ENCODE measurements around the gene CDCP1.
A peak's percentile ranks its signal among the peaks of the same experiment; 100 is the strongest.
"Not testable (repeated sequence)": the region's sequence is repeated elsewhere in the genome, so short reads cannot be mapped to it uniquely, and the experiment has no call there.

The CDCP1 gene

DNA sequence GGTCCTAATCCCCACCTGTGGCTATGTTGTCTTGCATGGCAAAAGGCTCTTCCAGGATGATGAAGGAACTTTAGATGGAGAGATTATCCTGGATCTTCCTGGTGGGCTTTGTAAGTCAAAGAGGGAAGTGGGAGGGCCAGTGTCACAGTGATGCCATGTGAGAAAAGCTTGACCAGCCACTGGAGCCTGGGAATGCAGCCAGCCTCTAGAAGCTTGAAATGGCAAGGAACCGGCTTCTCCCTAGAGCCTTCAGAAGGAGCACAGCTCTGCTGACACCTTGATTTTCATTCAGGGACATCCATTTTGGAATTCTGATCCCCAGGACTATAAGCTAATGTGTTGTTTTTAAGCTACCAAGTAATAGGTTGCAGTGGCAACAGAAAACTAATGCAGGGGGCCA, 61.8 kb downstream of the CDCP1 start:
- no peak for DNase-seq (ENCODE audit: low spot score)

- DNase-seq (ENCODE audit: low spot score) = no peak
Observed at GRCh38 chr3:45083023-45083422, 63.2 kb downstream of the CDCP1 start.

DNA sequence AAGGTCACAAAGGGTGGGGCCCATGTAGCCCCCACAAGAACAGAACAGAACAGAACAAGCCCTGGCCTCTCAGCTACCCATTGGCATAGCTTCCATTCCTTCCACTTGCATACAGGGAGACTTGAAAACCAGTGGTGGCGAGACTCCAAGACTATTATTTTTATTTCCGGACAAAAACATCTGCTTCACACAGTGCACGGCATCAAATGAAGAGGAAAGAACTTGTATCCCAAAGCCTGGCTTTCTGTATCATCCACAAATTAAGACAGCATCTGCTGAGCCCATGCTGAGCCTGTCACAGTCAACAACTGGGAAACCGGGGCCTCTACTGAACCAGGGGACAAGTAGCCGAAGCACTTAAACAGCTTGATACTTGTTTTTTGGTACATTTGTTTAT, 64.0 kb downstream of the CDCP1 start:
- DNase-seq (ENCODE audit: low spot score) = no peak

GRCh38 chr3:45081506-45082141, 64.6 kb downstream of the CDCP1 start:
- no peak for DNase-seq (ENCODE audit: low spot score)

- no peak for DNase-seq (ENCODE audit: low spot score)
Observed at GRCh38 chr3:45080824-45081223, 65.4 kb downstream of the CDCP1 start.

GRCh38 chr3:45079715-45080114, 66.5 kb downstream of the CDCP1 start:
- DNase-seq (ENCODE audit: low spot score) = no peak

- no peak for DNase-seq (ENCODE audit: low spot score)
Observed at GRCh38 chr3:45078910-45079522, 67.2 kb downstream of the CDCP1 start.

DNA sequence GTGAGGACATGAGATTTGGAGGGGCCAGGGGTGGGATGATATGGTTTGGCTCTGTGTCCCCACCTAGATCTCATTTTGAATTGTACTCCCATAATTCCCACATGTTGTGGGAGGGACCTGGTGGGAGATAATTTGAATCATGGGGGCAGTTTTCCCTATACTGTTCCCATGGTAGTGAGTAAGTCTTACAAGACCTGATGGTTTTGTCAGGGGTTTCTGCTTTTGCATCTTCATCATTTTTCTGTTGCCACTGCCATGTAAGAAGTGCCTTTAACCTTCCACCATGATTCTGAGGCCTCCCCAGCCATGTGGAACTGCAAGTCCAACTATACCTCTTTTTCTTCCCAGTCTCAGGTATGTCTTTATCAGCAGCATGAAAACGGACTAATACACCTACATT, 67.9 kb downstream of the CDCP1 start:
- not testable (repeated sequence) for DNase-seq (ENCODE audit: low spot score)

DNA sequence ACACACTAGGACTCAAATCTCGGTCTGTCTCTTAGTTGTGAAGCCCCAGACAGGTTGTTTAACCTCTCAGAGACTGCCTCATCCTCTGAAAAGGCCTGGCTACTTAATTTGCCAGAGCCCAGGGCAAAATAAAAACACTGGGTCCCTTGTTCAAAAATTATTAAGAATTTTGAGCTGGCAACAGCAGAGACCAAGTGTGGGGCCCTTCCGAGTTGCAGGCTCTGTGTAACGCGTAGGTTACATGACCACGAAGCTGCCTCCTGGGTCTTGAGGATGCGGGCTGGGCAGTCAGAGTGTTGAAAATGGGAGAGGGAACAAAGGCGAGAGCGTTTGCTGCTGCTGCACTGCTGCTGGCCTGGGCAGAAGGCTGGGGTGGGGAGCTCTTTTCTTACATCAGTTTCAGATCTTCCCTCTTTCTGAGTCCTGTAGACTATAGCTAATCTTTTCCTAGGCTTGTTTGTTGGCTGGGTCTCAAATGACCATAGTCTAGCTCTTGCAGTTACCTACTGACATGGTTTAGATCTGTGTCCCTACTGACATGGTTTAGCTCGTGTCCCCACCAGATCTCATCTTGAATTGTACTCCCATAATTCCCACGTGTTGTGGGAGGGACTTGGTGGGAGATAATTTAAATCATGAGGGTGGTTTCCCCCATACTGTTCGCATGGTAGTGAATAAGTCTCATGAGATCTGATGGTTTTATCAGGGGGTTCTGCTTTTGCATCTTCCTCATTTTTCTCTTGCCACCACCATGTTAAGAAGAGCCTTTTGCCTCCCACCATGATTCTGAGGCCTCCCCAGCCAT, 70.2 kb downstream of the CDCP1 start:
- DNase-seq (ENCODE audit: low spot score) = no peak

GRCh38 chr3:45071075-45071474, 75.1 kb downstream of the CDCP1 start:
- DNase-seq (ENCODE audit: low spot score) = no peak

GRCh38 chr3:45067941-45068340, 78.2 kb downstream of the CDCP1 start:
- DNase-seq (ENCODE audit: low spot score) = no peak

DNA sequence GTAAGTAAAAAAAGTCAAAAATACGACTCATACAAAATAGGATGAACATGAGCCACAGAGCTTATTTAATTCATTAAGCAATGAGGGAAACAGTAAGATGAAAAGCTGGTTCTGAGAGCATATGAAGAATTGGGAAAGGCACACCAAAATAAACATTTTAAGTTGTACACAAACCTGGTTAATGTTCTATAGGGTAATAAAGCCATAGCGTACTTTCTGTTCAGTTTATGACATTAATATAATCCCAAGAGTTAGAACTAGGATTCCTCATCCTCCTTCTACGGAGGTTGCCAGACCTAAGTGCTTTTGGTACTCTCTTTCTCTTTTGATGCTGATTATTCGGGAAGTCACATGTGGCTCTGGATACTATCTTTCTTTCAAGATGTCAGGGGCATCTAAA, 78.7 kb downstream of the CDCP1 start:
- no peak for DNase-seq (ENCODE audit: low spot score)

DNA sequence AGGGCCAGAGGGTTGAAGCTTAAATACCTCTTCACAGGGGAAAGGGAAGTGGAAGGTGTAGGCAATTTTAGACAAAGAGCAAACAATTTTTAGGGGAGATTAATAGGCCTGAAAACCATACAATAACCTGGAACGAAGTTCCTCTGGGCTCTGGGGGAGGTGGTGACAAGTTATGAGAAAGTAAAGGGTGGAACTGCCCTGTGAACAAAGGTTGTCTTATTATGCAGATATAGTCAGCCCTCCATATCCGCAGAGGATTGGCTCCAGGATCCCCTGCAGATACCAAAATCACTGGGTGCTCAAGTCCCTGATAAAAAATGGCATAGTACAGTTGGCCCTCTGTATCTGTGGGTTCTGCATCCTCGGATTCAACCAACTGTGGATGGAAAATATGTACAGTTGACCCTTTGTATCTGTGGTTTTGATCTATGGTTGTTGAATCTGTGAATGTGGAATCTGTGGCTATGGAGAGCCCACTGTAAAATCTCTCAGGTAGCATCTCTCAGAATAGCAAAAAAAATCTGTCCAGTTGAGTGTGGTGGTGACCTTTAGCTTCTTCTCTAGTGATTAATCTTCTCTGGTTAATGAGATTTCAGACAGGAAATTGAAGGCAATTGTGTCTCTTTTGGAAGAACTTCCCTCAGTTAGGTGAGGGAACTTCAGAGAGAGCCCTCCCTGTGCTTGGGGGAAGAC, 79.9 kb downstream of the CDCP1 start:
- DNase-seq (ENCODE audit: low spot score) = no peak

DNA sequence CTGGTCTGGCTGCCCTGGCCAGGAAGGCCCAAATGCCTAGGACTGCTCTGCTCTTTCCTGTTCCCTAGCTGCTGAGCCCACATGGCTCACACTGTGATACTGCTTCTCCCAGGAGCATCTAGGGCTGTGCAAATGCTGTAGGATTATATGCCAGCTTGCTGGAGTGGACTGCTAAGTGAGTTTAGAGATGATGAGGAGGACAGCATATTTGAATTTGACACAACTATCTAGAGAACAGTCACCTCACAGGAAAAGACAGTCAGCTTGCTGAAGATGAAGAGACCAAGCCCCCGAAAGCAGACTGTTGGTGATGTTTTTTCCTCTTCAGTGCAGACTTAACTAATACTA, 80.8 kb downstream of the CDCP1 start:
- no peak for DNase-seq (ENCODE audit: low spot score)

DNA sequence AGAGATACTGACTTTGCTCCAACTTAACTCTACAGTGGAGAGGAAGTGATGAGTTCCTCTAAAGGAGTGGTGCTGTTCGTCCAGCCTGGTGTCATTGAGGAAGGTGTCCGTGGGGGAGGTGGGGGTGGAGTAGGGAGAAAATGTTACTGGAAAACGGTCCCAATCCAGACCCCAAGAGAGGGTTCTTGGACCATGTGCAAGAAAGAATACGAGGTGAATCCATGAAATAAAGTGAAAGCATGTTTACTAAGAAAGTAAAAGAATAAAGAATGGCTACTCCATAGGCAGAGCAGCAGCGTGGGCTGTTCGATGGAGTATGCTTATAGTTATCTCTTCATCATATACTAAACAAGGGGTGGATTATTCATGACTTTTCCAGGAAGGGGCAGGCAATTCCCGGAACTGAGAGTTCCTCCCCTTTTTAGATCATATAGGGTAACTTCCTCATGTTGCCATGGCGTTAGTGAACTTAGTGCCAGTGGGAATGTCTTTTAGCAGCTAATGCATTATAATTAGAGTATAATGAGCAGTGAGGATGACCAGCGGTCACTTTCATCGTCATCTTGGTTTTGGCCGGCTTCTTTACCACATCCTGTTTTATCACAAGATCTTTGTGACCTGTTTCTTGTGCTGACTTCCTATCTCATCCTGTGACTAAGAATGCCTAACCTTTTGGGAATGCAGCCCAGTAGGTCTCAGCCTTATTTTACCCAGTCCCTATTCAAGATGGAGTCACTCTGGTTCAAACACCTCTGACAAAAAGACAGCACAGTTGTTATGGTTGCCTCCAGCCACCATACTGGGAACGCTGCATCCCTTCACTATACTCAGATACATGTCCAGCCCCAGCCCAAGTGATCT, 81.4 kb downstream of the CDCP1 start:
- DNase-seq (ENCODE audit: low spot score) = peak; percentile 60

GRCh38 chr3:45062697-45063070, 83.5 kb downstream of the CDCP1 start:
- DNase-seq (ENCODE audit: low spot score) = no peak

GRCh38 chr3:45060165-45060892, 85.8 kb downstream of the CDCP1 start:
- DNase-seq (ENCODE audit: low spot score) = no peak

GRCh38 chr3:45059132-45059531, 87.0 kb downstream of the CDCP1 start:
- no peak for DNase-seq (ENCODE audit: low spot score)

DNA sequence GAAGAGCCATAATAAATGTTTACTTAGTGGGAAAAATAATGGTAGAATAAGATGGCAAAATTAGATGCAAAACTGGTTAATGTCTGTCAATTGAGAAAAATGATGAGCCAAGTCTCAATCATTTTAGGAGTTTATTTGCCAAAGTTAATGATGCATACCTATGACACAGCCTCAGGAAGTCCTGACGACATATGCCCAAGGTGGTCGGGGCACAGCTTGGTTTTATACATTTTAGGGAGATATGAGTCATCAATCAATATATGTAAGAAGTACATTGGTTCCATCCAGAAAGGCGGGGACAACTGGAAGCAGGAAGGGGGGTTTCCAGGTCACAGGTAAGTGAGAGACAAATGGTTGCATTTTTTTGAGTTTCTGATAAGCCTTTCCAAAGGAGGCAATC, 88.6 kb downstream of the CDCP1 start:
- DNase-seq (ENCODE audit: low spot score) = no peak

DNA sequence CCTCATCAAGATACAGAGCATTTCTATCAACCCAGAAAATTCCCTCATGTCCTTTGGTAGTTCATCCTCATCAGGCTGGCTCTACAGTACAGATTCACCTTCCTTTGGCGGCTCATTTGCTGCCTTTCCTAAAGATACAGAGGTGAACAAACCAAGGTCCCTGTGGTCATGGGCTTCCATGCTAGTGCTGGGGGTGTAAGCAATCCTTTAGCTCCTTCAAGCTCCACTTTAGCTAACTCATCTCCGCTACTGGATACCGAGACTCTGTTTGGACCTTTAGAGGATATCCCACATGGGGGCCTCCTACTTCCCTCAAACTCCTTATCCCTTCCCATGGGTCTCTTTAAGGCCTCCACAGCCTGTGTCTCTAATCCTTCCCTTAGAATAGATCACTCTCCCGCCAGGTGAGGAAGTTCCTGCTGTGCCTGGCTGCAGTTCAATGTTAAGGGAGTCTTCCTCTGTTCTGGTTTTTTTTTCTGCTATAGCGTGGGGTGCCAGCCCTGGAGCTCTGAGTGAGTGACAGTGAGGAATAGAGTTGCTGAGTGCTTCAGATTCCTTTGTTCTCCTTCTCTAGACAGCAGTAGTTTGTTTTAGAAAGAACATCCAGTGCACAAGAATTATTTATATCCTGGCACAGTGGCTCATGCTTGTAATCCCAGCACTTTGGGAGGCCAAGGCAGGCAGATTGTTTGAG, 89.4 kb downstream of the CDCP1 start:
- DNase-seq (ENCODE audit: low spot score) = no peak

All from pons (tissue), 1 donor.